HCT116 (cell line): ENCODE results near the gene SLC41A3. TPM values are rescaled to one million over a fixed set of nuclear protein-coding genes. Genes with fewer than 3 reads are reported as not detected.

Experiments used
- ATAC-seq: fragments of 200-7000 bp; cut with Tn5 transposase; 2 replicates; pipeline ENCODE4 v1.9.1; 2020; ENCODE audit warnings: mild to moderate bottlenecking, moderate library complexity
- BruUV-seq: library from RNA; stranded (reverse); fragments of 400-500 nt; replicated peaks from 2 replicates; lab custom pipeline; 2021; lab: Mats Ljungman, UMichigan
- CTCF ChIA-PET: fragments of 300-600 bp; sonication (Branson Sonifier 250); formaldehyde crosslinking; loops from one replicate; lab custom pipeline; 2021; ENCODE audit warnings: antibody characterized with exemption; lab: Charles Lee
- POLR2A ChIA-PET: fragments of 300-600, 350-600 bp; sonication (Branson Sonifier 250); formaldehyde crosslinking; loops from one replicate; lab custom pipeline; 2021; ENCODE audit warnings: antibody characterized with exemption; lab: Charles Lee
- RAD21 ChIA-PET, 2 experiments: fragments of 300-600 bp; sonication (Branson Sonifier 250); formaldehyde crosslinking; loops; one replicate each; lab custom pipeline; 2023; ENCODE audit warnings: low total read pairs in 2 of 2; ENCODE audit not compliant: uncharacterized antibody in 2 of 2, unreplicated experiment in 2 of 2, low non-redundant PET in 1 of 2; lab: Charles Lee
- DNase-seq: peaks from one replicate; pipeline ENCODE4 v3.0.0-alpha.2; 2010; ENCODE audit warnings: low read depth, low spot score
- H2AFZ ChIP-seq: fragments of 200-600 bp; shearing (Covaris generic), sonication (generic); 2 replicates; pipeline ENCODE4 v1.6.1; 2017; ENCODE audit warnings: low read depth, mixed run types, mixed read lengths, antibody characterized with exemption, low read length; ENCODE audit not compliant: poor library complexity, severe bottlenecking
- H3K27ac ChIP-seq: 2 replicates; pipeline ENCODE4 v1.5.1; 2012; ENCODE audit warnings: low read depth, low read length
- H3K27me3 ChIP-seq: fragments of 200-600 bp; sonication (generic); 2 replicates; pipeline ENCODE4 v1.6.1; 2016; ENCODE audit warnings: mixed run types, low read length, mixed read lengths; ENCODE audit not compliant: insufficient read depth
- H3K36me3 ChIP-seq, 2 experiments: fragments of 200-500 bp in 1 of 2; fragments of 200-600 bp in 1 of 2; sonication (Bioruptor generic) in 1 of 2; sonication (generic) in 1 of 2; 2 replicates each; pipeline versions ENCODE4 v1.5.1 to v1.6.1; 2014 to 2016; ENCODE audit warnings: low read length in 2 of 2, inconsistent platforms in 1 of 2, mixed read lengths in 1 of 2, mixed run types in 1 of 2; ENCODE audit not compliant: insufficient read depth in 2 of 2, control insufficient read depth in 1 of 2
- H3K4me1 ChIP-seq, 2 experiments: fragments of 200-600 bp in 1 of 2; sonication (generic) in 1 of 2; 2 replicates each; pipeline versions ENCODE4 v1.5.1 to v1.6.1; 2012 to 2017; ENCODE audit warnings: low read length in 2 of 2, inconsistent platforms in 1 of 2, mild to moderate bottlenecking in 1 of 2, mixed read lengths in 1 of 2, mixed run types in 1 of 2, moderate library complexity in 1 of 2; ENCODE audit not compliant: insufficient read depth in 2 of 2, control insufficient read depth in 1 of 2
- H3K4me2 ChIP-seq: fragments of 200-600 bp; sonication (generic); 2 replicates; pipeline ENCODE4 v1.6.1; 2017; ENCODE audit warnings: mixed run types, low read length, mixed read lengths
- H3K4me3 ChIP-seq, 2 experiments: fragments of 200-600 bp in 1 of 2; sonication (generic) in 1 of 2; replicated peaks in 1 of 2; 2 replicates each; pipeline ENCODE4 v1.5.1; 2011 to 2016; ENCODE audit warnings: low read length in 2 of 2, control low read depth in 1 of 2, low read depth in 1 of 2, mild to moderate bottlenecking in 1 of 2, mixed read lengths in 1 of 2, mixed run types in 1 of 2
- H3K79me2 ChIP-seq: fragments of 200-600 bp; sonication (generic); 2 replicates; pipeline ENCODE4 v1.6.1; 2017; ENCODE audit warnings: mild to moderate bottlenecking, mixed run types, low read length, moderate library complexity, mixed read lengths; ENCODE audit not compliant: insufficient read depth
- H3K9ac ChIP-seq: fragments of 200-600 bp; sonication (generic); 2 replicates; pipeline ENCODE4 v1.6.1; 2016; ENCODE audit warnings: low read length, mixed read lengths
- H3K9me2 ChIP-seq: fragments of 200-600 bp; sonication (generic), shearing (Covaris generic); 2 replicates; pipeline ENCODE4 v1.6.1; 2017; ENCODE audit warnings: mixed run types, mild to moderate bottlenecking, moderate library complexity; ENCODE audit not compliant: insufficient read depth
- H3K9me3 ChIP-seq, 2 experiments: fragments of 200-500 bp in 1 of 2; fragments of 200-600 bp in 1 of 2; sonication (Bioruptor generic) in 1 of 2; sonication (generic) in 1 of 2; 2 replicates each; pipeline ENCODE4 v1.6.1; 2014 to 2017; ENCODE audit warnings: low read length in 2 of 2, mixed read lengths in 2 of 2, inconsistent platforms in 1 of 2, low read depth in 1 of 2, mild to moderate bottlenecking in 1 of 2, mixed run types in 1 of 2, moderate library complexity in 1 of 2; ENCODE audit not compliant: control insufficient read depth in 1 of 2, insufficient read depth in 1 of 2
- H4K20me1 ChIP-seq: fragments of 200-600 bp; sonication (generic), shearing (Covaris generic); 2 replicates; pipeline ENCODE4 v1.6.1; 2017; ENCODE audit warnings: mixed run types, mild to moderate bottlenecking, moderate library complexity; ENCODE audit not compliant: insufficient read depth
- CTCF ChIP-seq, 3 experiments: fragments of 200-600 bp in 1 of 3; sonication (generic) in 1 of 3; IDR thresholded peaks in 2 of 3; conservative IDR thresholded peaks in 1 of 3; 2 replicates each; pipeline ENCODE4 v1.5.1; 2012 to 2017; ENCODE audit warnings: low read depth in 2 of 3, low read length in 2 of 3, antibody characterized with exemption in 1 of 3, borderline replicate concordance in 1 of 3, control low read depth in 1 of 3, mild to moderate bottlenecking in 1 of 3, mixed read lengths in 1 of 3, mixed run types in 1 of 3, moderate library complexity in 1 of 3; ENCODE audit not compliant: insufficient read depth in 1 of 3
- EZH2 ChIP-seq: fragments of 200-600 bp; sonication (generic); IDR thresholded peaks from 2 replicates; pipeline ENCODE4 v1.6.1; 2017; ENCODE audit warnings: antibody characterized with exemption, mixed run types
- SIN3A ChIP-seq: IDR thresholded peaks from 2 replicates; pipeline ENCODE4 v1.6.1; 2012; ENCODE audit warnings: low read depth
- intact Hi-C: fragments of 100-400 bp; cut with micrococcal nuclease; formaldehyde crosslinking; loops from 2 replicates; pipeline ENCODE4 v1.10.0; 2022
- total RNA-seq: library from RNA; stranded (reverse); gene quantifications from one replicate; pipeline ENCODE4 v1.2.1, GENCODE V29; 2021; ENCODE audit not compliant: unreplicated experiment

Gene SLC41A3
- total RNA-seq, 1 experiment from 2014 or later, result 45.9 TPM

GRCh38 chr3:126113733-126114442 lies 30.0 kb upstream of the SLC41A3 start:
- ATAC-seq, result peak; percentile 98
- BruUV-seq, result no TSS peak
- CTCF ChIA-PET, result interaction anchor here (0.6 kb wide), 1 partner anchor 14 kb away, joined by 3 read pairs; no protein-coding TSS in a partner anchor

More at GRCh38 chr3:126113733-126114442, 30.0 kb upstream of the SLC41A3 start:
- Histone ChIP-seq H2AFZ (peak overlapping the region; percentile 16), H3K9me2 (no peaks in the 10 kb centered on the region), H3K9me3 (no peaks in the 10 kb centered on the region), H4K20me1 (no peaks in the 10 kb centered on the region), H3K79me2 (no peaks in the 10 kb centered on the region), H3K4me3 (no peak overlapping the region), H3K4me1 (peaks cover under 1 to 2% of the 10 kb centered on the region in 2 experiments; a peak in 2 of 4 replicates), H3K27ac (no peak overlapping the region), H3K4me2 (no peak overlapping the region), H3K9ac (no peak overlapping the region), H3K27me3 (no peaks in the 10 kb centered on the region), H3K36me3 (no peaks in the 10 kb centered on the region)
- no peak for DNase-seq
- intact Hi-C loops, result loop anchor here (5.0 to 10.0 kb wide), 2 partner anchors 142 to 189 kb away; no protein-coding TSS in a partner anchor
- RAD21 ChIA-PET, result no interaction called here
- TF ChIP-seq SIN3A (no peak), EZH2 (no peak), CTCF (IDR thresholded peaks at IDR 0.05 in 2 of 3, conservative IDR thresholded peaks at IDR 0.05 in 1 of 3; ENCODE audit: borderline replicate concordance in 1 of 3, insufficient read depth in 1 of 3, low read depth in 2 of 3, low read length in 2 of 3) (peak in 2 of 3 experiments; percentile 65 to 74; a peak in 4 of 6 replicates)
- POLR2A ChIA-PET, result no interaction called here
